ENCODE data around the gene ANHX. TPM values are rescaled to one million over a fixed set of nuclear protein-coding genes. Genes with fewer than 3 reads are reported as not detected.

ANHX gene
- total RNA-seq = not detected in 2 replicates

GRCh38 chr12:133235401-133236112 is at the start of gene ANHX:
Gene ANHX (minus strand): TSS chr12:133235877. CDS start chr12:133234356, 1,521 bp downstream.

DNA sequence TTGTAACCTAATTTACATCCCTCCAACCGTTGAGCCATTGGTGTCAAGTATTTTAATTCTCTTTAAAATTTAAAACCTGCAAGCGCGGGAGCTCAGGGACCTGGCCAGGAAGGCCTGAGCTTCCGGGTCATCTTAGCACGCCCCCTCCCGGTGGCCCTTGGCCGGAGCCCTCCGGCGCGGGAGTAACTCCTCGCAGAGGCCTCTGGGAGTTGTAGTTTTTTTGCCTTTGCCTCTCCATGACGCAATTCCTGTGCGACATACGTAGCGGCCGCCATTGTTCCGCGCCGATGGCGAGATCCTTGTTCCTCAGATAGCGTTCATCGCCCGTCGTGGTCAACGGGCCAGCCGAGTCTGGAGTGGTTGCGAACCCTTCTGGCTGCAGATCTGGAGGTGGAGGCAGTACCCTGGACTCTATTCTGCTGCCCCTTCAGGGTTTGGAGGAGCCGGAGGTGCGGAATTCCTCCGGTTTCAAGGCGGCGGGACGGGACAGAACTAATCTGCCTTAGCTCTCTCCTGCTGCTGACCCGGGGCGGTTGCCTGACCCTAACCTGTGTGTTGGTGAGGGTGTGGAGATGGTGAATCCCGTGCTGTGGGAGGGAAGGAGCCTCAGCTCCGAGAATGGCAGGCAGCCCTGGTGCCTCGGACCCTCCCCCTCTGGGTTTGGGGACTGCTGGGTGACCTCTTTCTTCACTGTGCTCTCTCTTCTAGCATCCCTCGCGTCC is 54.3 kb downstream of the ANHX start, which contains the start of gene ZNF268:
Gene ZNF268 (plus strand): TSS at position 258 of the 722 bp plus-strand sequence. CDS start 503 bp downstream, outside the sequence.

Other genes starting within 250 kb of the ANHX start
- gene ZNF26, start 249.5 kb downstream of the ANHX start, total RNA-seq = 2.8 and 8.7 TPM in 2 replicates
- 7.9 and 8.5 TPM in 2 replicates for gene ZNF84, start 198.4 kb downstream of the ANHX start, total RNA-seq
- 6.4 and 11.5 TPM in 2 replicates for gene ZNF140, start 155.0 kb downstream of the ANHX start, total RNA-seq
- 0.37 and 0.42 TPM in 2 replicates for gene ZNF891, start 105.6 kb downstream of the ANHX start, total RNA-seq
- 1.4 and 3.3 TPM in 2 replicates for gene ZNF10, start 105.2 kb downstream of the ANHX start, total RNA-seq
- 5.8 and 15.2 TPM in 2 replicates for gene ZNF268, start 54.4 kb downstream of the ANHX start, total RNA-seq